Cortex of kidney (tissue), 1 donor: ENCODE data around the gene LMTK2.

Experiments
- DNase-seq: peaks from one replicate; lab custom pipeline; 2025; lab: John Stamatoyannopoulos, UW

Gene LMTK2

DNA sequence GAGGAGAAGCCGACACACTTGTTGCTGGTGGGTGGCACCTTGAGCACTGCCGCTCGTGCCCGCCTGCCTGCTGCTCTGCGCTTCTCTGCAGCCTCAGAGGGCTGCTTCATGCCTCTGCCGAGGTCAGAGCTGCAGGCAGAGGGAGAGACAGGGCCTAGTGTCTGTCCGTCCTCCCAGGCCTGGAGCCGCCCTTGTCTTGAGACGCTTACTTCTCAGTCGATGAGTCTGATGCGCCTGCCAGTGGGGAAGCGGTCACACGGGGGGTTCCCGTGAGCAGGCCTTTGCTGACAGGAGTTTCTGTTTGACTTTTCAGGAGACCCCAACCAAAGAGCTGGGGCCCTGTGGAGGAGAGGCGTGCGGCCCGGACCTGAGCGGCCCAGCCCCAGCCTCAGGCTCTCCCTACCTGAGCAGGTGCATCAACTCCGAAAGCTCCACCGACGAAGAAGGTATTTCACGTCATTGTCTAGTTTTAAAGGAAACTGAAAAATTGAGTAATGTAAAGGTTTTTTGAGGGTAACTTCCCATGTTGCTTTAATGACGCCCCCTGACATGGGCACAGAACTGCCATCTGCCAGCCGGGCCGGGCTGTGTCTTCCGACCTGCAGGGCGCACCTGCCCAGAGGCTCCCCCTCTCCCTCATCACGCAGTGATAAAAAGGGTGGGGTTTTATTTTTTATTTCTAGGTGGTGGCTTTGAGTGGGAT lies 96.8 kb downstream of the LMTK2 start:
- DNase-seq = no peak

DNA sequence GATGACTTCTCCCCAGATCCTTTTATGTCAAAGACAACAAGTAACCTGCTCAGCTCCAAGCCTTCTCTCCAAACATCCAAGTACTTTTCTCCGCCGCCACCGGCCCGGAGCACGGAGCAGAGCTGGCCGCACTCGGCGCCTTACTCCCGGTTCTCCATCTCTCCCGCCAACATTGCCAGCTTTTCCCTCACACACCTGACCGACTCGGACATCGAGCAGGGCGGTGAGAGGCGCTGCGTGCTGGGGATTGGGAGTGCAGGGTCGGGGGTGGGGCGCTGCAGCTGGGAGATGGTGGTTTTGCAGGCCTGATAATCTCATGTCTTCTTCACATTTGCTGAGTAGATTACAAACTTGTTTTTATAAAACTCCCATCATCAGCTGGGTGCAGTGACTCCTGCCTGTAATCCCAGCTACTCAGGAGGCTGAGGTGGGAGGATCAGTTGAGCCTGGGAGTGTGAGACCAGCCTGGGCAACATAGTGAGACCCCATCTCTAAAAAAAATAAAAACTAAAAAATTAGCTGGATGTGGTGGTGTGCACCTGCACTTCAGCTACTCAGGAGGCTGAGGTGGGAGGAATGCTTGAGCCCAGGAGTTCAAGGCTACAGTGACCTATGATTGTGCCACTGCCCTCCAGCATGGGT lies 97.4 kb downstream of the LMTK2 start:
- no peak for DNase-seq

DNA sequence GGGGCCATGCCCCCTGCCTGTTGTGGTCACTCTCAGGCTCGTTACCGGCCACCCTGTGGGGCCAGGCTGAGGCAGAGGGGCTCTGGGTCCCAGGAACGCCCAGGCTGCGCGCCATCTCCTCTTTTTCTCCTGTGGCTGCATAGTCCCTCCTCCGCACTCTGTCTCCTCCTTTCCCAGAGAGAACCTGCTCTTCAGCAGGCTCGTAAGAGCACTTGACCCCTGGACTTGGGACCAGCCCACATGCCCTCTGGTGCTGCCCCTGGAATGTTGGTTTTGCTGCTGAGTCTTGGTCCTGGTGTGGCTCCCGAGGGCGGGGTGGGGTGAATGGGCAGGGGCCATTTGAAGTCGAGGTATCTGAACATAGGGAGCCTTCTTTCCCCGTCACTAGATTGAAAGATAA lies 98.0 kb downstream of the LMTK2 start:
- no peak for DNase-seq

DNA sequence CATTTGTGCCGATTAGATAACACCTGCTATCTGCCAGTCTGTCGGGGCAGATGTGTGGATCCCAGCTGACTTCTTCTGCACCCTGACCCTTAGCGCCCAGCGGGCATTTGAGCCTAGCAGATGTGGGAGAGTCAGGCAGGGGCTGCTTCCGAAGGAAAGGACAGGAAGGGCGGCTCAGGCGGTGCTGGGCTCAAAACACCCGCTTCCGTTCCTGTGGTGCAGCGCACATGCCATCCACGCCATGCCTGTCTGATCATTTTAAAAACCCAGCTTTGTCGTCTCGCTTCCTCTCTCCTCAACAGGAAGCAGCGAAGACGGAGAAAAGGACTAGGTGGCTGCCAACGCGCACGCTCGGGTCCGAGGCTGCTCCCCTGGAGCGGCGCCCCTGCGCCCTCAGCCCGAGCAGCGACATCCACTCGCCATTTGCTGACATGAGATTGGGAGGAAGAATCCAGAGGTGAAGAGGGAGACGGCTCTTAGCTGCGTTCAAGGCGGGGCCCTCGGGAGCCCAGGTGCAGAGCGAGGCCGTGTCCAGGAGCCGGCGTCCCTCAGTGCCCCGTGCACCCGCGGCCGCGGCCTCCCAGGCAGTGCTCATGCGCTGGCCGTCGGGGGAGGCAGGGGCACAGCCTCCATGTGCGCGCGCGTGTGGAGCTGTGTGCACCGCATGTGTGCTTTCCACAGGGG lies 98.6 kb downstream of the LMTK2 start:
- DNase-seq = no peak

DNA sequence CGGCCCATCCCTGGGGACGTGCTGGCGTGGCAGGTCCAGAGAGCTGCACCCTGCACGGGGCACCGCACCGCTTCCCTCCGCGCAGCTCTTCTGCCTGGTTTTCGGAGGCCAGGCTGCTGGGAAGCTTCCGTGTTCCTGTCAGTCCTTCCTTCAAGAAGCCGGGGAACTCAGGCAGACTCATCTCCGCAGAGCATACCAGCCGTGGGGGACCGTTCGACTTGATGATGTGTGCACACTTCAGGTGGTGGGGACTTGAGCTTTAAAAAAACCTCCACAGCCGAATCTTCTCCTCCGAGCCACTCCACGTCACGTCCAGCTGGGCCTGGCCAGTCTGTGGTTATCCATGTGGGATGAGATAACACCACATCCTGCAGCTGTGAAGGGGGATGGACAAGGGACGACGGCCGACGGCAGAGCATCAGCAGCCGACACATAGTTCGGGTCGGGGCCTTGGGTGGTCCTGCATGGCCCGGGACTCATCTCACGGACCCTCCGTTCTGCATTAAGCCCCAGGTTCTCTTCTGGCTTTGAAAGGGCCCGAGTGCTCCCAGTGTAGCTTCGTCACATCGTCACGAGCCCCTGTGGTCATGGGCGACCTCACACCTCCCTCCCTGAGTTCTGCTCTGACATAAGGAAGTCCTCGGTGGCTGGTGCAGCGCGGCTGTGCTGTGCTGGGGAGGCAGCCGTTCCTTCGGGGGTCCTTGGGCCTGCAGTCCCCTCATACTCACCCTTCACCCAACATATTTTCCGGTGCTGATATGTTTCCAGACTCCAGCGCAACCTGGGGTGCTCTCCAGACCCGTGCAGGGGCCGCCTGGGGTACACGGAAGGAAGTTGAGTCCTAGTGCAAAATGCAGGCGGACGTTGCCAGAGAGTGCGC lies 100.0 kb downstream of the LMTK2 start:
- DNase-seq = no peak

DNA sequence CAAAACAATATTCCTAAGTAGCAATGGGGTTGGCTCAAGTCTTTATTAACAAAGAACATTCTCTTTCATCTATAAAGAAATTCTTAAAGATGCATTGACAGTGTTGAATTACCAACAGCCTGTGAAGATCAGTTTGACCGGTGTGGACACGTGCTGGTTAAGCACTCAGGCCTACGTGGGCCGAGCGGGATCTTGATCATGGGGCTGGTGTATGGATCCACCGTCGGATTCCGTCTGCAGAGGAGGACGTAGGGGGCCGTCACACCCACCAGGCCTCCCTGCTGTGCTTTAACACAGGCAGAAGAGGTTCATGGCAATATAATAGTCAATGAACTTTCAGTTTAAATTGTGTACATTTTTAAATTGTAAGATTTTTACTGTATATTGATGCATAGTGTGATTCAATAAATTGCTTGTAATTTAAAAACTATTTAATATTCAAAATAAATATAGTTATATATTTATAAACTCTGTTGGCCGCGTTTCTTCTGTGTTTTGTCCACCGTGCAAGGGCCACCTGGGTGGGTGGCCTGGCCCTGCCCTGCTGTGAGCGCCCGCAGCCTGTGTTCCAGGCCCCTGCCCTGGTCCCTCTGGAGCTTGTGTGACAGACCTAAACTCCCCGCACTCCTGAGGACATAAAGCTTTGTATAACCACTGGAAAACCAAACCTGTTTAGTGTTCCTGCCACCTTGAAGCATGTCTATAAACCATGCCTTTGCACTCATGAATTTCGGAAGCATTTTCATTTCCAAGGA lies 102.7 kb downstream of the LMTK2 start:
- DNase-seq = no peak

DNA sequence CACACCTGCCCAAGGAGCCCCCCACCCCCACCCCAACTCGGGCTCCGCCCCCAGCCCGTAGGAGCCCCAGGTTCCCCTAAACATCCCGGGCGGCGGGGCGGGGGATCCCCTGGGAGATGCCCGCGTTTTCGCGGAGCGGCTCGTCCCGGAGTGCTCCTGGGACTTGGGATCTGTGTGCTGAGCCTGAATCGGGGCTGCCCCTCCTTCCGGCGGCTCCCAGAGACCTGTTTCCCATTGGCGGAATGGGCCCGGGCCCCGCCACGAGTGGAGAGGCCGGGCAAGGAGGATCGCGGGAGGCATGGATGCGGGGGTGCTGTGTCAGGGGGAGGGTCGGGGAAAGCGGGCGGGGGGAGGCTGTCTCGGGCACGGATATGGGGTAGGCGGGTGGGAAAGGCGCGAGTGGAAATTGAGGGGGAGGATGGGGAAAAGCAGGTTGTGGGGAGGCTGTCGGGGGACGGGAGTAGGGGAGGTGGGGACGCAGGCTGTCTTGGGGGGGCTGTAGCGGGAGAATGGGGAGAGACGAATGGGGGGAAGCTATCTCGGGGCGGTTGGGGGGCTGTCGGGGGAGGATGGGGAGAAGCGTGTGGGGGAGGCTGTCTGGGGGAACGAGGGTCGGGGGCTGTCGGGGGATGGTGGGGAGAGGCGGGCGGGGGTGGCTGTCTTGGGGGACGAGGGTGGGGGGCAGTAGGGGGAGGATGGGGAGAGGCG lies 104.0 kb downstream of the LMTK2 start:
- DNase-seq = no peak

DNA sequence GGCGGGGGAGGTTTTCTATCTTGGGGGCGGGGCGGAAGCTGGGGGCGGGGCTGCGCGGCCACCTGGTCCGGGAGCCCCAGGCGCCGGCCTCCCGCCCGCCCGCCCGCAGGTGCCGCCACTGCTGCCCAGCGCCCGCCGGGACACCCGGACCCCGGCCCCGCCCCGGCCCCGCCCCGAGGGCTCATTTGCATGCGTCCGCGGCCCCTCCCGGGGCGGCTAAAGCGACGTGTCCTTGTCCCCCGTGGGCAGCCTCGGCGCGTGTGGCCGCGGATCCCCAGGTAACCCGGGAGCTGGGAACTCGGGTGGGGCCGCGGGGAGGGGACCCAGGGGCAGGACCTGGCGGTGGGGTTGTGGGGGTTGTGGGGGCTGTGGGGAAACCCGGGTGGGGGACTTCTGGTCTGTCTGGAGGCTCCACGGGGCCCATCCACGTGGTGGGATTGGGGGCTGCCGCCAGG lies 104.6 kb downstream of the LMTK2 start, which contains the start of gene BHLHA15:
Gene BHLHA15 (plus strand): TSS at position 219 of the 455 bp plus-strand sequence. CDS start 871 bp downstream, outside the sequence.
- no peak for DNase-seq

DNA sequence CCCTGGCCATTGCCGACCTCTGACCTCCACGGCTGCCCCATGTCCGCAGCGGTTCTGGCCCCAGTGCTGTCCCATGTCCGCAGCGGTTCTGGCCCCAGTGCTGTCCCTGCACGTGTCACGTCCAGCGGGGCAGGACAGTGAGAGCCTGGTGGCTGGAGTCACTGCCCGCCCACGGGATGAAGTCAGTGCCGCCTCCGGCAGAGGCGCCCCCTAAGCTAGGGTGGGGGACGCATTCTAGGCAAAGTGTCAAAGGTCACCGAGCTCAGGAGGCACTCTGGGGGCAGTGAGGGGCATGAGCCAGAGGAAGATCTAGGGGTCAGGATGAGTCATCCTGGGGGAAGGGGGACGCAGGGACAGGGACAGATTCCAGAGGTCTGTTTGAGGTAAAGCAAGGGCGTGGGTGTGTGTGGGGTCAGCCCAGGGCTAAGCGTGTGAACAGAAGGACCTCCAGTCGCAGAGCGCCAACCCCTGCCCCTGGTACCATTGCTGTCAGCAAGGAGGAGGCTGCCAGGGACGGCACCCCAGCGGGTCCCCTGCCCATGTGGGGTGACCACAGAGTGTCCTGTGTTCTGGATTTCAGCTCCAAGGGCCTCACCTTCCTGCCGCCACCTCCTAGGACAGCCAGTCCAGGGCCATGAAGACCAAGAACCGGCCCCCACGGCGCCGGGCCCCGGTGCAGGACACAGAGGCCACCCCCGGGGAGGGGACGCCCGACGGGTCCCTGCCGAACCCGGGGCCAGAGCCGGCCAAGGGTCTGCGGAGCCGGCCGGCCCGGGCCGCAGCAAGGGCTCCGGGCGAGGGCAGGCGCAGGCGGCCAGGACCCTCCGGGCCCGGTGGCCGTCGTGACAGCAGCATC lies 105.2 kb downstream of the LMTK2 start:
- DNase-seq = no peak

DNA sequence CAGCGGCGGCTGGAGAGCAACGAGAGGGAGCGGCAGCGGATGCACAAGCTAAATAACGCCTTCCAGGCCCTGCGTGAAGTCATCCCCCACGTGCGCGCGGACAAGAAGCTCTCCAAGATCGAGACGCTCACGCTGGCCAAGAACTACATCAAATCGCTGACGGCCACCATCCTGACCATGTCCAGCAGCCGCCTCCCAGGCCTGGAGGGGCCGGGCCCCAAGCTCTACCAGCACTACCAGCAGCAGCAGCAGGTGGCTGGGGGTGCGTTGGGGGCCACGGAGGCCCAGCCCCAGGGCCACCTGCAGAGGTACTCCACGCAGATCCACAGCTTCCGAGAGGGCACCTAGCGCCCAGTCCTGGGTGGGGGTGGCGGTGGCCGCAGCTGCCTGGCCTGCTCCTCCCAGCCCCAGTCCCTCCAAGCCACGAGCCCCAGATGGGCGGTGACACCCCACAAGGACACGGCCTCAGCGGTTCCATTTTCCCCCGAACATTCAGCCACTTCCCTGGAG lies 105.9 kb downstream of the LMTK2 start:
- no peak for DNase-seq

DNA sequence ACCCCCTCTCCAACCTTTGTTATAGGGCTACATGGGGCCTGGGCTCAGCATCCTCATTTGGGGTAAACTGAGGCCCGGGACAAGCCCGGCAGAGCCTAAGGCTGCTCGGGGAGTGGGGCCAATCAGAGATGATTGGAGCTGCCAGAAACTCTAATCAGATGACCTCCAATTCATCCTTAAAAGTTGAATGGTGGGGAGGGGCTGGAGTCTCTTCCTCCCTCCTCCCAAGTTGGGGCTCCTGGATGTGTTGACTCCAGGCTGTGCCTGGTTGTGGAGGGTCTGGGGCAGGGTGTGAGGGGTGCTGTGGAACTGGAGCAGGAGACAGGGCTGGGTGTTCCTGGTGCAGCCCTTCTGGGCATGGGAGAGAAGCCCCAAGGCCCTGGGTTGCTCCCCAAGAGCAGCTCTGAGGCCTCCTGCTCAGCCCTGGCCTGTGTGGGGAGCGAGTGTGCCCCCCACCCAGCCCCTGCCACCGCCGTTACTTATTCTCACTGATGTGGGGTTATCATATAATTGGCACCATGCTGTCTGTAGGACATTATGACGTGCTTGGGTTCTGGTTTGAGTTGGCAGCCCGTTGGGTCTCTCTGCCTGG lies 106.7 kb downstream of the LMTK2 start:
- no peak for DNase-seq

DNA sequence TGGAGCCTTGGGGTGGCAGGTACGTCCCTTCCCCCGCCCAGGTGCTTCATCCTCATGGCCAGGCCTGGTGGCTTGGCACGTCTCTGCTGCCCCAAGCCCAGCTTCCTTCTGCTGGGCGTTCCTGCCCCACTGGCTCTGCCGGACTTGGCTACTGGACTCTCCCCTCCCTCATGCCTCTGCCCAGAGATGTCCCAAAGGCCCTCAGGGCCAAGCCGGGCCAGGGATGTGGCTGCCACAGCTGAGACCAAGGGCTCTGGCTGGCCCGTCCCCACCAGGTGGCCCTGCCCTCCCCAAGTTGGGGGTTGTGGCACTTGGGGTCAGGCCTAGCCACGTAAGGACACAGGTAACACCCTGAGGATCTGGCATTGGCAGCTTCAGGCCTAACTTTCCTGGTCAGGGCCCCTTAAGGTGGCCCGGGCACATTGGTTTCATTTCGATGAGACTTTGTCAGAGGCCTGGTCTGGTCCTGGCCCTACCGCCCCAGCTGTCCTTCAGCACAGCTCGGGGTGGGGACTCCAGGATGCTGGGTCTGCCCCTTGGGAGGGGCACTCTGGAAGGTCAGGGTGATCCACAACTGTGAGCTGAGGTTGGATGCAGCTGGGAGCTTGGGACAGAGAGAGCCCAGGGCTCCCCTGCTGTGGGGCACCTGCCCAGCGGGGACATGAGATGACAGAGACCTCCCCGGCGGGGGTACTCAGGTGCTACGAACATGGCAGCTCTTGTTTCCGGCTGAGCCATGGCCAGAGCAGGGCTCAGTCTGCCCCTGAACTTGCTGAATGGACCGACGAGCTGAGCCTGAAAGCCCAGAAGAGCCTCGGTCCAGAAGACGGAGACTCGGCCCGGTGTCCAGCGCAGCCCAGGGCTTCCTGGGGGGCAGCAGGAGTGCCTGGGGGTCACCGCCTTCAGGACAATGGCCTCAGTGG lies 107.5 kb downstream of the LMTK2 start:
- DNase-seq = no peak

DNA sequence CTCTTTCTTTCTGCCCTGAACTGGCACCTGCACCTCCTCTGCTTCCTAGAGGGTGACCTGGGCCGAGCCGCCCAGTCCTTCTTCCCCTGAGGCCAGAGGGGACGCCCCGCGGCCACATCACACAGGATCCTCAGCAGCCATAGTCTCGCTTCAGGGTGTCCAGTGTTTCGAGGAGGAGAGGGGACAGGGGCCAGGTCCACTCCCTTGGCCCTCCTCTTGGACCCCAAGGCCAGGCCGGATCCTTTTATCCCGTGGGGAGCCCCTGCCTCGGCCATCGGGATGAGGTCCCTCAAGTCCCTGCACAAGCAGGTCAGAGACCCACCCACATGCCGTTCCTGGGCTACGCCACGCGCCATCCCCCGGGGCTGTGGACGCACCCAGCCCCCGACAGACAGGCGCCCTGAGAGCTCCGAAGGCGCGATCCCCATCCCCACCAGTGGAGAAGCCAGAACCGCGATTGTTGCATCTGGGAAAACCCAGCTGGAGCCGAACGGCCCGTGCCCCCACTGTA lies 108.2 kb downstream of the LMTK2 start:
- DNase-seq = no peak

DNA sequence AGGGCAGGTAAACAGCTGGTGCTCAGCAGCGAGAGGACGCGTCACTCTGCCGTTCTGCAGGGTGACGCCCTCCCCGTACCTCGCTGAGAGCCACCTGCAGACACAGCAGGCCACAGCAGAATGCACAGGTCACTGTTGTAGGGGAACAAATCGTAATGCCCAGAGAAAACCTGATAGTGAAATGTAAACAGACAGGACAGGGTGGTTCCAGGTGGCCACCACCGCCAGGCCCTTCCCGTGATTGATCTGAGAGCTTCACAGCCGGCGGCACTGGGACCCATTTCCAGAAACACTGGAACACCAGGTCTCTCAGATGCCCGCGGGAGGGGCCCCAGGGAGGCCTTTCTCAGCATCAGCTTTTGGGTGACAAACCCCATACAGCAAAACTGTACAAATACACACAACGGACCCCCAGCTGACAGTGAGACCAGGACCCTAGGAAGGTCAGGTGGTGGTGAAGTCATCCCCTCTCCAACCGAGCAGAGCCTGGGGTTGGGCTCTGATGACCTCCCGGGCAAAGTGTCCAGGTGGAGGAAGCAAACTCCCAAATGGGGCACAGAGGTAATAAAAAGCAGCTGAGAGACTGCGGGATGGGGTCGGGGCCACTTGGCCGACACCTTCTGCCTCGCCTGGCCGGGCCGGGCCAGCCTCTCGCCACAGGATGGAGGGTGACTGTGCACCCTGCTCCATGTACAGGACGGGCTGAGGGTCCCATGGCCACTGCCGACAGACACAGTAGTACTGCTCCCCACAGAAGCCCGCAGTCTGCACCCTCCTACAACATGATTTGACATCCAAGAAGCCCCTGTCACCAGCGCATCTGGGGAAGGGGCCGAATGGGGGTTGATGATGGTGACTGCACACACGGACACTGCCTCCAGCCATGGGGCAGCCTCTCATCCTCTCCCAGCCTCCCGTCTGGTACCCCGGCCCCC lies 109.2 kb downstream of the LMTK2 start:
- DNase-seq = no peak

DNA sequence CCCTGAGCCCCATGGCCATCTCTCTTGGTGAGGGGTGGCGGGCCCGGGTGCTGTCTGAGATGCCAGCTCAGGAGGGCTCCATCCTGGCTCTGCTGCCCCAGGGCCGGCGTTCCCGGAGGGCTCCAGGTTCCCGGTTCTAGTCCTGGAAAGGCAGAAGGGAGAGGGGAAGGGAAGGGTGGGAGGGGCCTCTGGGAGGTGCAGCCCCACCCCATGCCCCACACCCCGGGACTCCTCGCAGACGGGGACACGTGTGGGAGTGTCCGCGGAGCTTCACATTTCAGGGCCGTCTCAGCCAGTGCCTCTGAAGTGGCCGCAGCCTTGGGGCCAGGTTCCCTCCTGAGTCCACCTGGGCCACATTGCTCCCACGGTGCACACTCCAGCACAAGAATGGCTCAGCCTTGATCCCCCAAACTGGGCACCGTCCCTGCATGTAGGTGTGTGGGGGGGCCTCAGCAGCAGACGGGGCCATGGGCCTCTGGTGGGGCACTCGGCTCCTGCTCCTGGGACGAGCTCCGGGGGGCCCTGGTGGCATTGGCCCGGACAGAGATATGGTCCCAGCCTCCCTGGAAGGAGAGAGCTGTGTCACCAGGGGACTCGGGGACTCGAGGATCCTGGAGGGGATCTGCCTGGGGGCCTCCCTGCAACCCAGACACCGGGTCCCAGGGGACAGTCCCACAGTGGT lies 110.4 kb downstream of the LMTK2 start:
- no peak for DNase-seq
